Measurements from ENCODE around the gene GTF3C5.

DNA sequence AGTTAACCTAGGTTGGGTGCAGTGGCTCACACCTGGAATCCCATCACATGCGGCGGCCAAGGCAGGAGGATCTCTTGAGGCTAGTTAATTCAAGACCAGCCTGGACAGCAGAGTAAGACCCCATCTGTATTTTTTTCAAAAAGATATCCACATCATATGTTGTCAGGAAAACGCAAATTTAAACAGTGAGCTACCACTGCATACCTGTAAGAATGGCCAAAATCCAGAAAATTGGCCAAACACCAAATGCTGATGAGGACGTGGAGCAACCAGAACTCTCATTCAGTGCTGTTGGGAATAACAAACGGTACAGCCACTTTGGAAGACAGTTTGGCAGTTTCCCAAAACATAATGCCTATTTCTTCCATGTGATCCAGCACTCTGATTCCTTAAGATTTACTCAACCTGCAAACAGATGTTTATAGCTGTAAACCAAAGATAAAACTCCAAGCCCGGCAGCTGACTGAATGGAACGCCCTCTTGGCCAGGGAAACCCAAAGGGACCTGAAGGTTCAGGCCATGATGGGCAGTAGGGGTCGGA is 43.4 kb downstream of the GTF3C5 start:
- TF ChIP-seq, protein P1, sequence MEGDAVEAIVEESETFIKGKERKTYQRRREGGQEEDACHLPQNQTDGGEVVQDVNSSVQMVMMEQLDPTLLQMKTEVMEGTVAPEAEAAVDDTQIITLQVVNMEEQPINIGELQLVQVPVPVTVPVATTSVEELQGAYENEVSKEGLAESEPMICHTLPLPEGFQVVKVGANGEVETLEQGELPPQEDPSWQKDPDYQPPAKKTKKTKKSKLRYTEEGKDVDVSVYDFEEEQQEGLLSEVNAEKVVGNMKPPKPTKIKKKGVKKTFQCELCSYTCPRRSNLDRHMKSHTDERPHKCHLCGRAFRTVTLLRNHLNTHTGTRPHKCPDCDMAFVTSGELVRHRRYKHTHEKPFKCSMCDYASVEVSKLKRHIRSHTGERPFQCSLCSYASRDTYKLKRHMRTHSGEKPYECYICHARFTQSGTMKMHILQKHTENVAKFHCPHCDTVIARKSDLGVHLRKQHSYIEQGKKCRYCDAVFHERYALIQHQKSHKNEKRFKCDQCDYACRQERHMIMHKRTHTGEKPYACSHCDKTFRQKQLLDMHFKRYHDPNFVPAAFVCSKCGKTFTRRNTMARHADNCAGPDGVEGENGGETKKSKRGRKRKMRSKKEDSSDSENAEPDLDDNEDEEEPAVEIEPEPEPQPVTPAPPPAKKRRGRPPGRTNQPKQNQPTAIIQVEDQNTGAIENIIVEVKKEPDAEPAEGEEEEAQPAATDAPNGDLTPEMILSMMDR (conservative IDR thresholded peaks at IDR 0.05; ENCODE audit: low read depth, low read length) = no peak
- TF ChIP-seq POLR2A (IDR thresholded peaks at IDR 0.05; ENCODE audit: low read depth, low read length) (no peak), RCOR1 (IDR thresholded peaks at IDR 0.05; ENCODE audit: insufficient replicate concordance, low read length) (no peak), MAFK (IDR thresholded peaks at IDR 0.05; ENCODE audit: low read depth, low read length) (no peak), CEBPB (IDR thresholded peaks at IDR 0.05; ENCODE audit: low read depth, low read length) (no peak), RAD21 (IDR thresholded peaks at IDR 0.05; ENCODE audit: low read length) (no peak), SMC3 (IDR thresholded peaks at IDR 0.05; ENCODE audit: low read depth, low read length) (no peak), NFE2L2 (IDR thresholded peaks at IDR 0.05; ENCODE audit: low read depth, low read length) (no peak), RFX5 (IDR thresholded peaks at IDR 0.05; ENCODE audit: low read depth, low read length) (no peak), FOS (IDR thresholded peaks at IDR 0.05; ENCODE audit: low read depth, low read length) (no peak)
- TF ChIP-seq, protein P2, sequence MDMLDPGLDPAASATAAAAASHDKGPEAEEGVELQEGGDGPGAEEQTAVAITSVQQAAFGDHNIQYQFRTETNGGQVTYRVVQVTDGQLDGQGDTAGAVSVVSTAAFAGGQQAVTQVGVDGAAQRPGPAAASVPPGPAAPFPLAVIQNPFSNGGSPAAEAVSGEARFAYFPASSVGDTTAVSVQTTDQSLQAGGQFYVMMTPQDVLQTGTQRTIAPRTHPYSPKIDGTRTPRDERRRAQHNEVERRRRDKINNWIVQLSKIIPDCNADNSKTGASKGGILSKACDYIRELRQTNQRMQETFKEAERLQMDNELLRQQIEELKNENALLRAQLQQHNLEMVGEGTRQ (IDR thresholded peaks at IDR 0.05; ENCODE audit: low read depth, low read length) = no peak; the same call in 1 of the 2 replicates
- TF ChIP-seq, protein P3, sequence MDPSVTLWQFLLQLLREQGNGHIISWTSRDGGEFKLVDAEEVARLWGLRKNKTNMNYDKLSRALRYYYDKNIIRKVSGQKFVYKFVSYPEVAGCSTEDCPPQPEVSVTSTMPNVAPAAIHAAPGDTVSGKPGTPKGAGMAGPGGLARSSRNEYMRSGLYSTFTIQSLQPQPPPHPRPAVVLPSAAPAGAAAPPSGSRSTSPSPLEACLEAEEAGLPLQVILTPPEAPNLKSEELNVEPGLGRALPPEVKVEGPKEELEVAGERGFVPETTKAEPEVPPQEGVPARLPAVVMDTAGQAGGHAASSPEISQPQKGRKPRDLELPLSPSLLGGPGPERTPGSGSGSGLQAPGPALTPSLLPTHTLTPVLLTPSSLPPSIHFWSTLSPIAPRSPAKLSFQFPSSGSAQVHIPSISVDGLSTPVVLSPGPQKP (IDR thresholded peaks at IDR 0.05; ENCODE audit: borderline replicate concordance, low read depth, low read length) = no peak
